GM10266 (cell line): ENCODE data around the gene SYNGR3.

Source experiments
- DNase-seq: peaks from one replicate; pipeline ENCODE4 v3.0.0; 2012; ENCODE audit errors: extremely low spot score
- CTCF ChIP-seq: IDR thresholded peaks from 2 replicates; pipeline ENCODE4 v1.5.1; 2012; ENCODE audit warnings: mild to moderate bottlenecking, low read depth; ENCODE audit not compliant: control insufficient read depth, insufficient read depth; ENCODE audit errors: missing control alignments

SYNGR3 gene

GRCh38 chr16:1972490-1972877, 17.3 kb upstream of the SYNGR3 start:
- TF ChIP-seq CTCF, result no peak
- no peak for DNase-seq

- no peak for TF ChIP-seq CTCF
- DNase-seq, result no peak
These were observed 16.2 kb upstream of the SYNGR3 start for GRCh38 chr16:1973461-1974156.

- no peak for TF ChIP-seq CTCF
- DNase-seq, result no peak
These were observed 15.4 kb upstream of the SYNGR3 start for GRCh38 chr16:1974157-1975070.

- no peak for DNase-seq
- no peak for TF ChIP-seq CTCF
These were observed 14.1 kb upstream of the SYNGR3 start for GRCh38 chr16:1975432-1976215.

- DNase-seq, result no peak
- no peak for TF ChIP-seq CTCF
These were observed 13.6 kb upstream of the SYNGR3 start for GRCh38 chr16:1976216-1976520.

- TF ChIP-seq CTCF, result no peak
- DNase-seq, result no peak
These were observed 12.6 kb upstream of the SYNGR3 start for GRCh38 chr16:1976951-1977874.
